HG02885 (cell line): Measurements from ENCODE around the gene TRAP1.

Source experiments
- ATAC-seq: cut with Tn5 transposase; IDR thresholded peaks from one replicate; pipeline ENCODE4 v1.9.1; 2021; ENCODE audit warnings: mild to moderate bottlenecking; ENCODE audit not compliant: unreplicated experiment, poor library complexity

Gene TRAP1

DNA sequence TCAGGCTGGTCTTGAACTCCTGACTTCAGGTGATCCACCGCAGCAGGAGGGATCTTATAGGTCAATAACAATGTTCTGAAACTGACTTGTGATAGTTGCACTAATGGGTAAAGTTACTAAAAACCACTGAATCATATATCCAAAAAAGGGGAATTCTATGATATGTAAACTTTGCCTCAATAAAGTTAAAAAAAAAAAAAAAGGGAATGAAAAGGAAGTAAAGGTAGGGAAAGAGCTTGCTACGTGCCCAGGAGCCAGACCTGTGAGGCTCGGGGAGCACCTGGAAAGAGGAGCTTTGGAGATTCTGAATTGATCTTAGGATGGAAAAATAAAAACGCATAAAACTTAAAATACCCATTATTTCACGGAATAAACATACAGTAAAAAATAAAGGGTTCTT lies 20.8 kb upstream of the TRAP1 start:
- no peak for ATAC-seq

DNA sequence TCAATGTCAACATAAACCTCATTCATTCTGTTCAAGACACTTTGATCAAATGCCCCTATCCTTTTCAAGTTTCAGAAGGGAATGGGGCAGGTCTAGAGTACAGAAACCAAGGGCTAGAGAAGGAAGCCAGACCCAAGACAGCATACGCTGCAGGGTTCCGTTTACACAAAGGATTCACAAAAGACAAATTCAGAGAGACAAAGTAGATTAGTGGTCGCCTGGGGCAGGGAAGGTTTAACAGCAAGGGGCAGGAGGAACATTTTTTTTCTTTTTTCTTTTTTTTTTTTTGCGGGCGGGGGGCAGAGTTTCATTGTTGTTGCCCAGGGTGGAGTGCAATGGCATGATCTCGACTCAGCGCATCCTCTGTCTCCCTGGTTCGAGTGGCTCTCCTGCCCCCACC lies 19.9 kb upstream of the TRAP1 start:
- no peak for ATAC-seq

DNA sequence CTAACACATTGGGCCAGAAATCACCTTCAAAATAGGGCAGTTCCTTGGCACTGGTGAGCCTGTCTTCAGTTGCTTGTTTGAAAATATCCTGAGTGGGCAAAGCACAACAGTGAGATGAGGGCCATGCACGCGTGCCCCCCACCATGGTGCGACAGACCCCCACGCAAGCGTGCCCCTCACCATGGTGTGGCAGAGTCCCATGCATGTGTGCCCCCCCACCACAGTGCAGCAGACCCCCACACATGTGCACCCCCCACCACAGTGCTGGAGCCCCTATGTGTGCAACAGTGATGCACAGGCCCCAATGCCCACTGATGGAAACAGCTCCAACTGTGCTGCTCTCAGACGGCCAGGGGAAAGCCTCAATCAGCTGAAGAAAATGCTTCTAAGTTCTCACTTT lies 18.8 kb upstream of the TRAP1 start:
- no peak for ATAC-seq

DNA sequence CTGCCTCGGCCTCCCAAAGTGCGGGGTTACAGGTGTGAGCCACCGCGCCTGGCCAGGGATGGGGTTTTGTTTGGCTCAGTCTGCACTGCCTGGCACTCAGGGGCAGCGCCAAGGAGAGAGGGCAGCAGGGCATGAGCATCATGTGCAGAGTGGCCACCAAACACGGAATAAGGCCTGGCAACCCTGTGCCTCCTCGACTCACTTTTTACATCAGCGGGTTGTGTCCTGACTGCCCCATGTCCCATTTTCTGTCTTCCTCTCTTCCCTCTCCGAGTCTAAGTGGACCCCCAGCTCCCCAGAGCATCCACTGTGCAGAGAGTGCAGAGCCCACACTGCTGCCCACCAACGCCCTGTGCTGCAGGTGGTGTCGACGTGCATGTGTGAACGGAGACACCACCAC lies 18.2 kb upstream of the TRAP1 start:
- ATAC-seq: no peak

DNA sequence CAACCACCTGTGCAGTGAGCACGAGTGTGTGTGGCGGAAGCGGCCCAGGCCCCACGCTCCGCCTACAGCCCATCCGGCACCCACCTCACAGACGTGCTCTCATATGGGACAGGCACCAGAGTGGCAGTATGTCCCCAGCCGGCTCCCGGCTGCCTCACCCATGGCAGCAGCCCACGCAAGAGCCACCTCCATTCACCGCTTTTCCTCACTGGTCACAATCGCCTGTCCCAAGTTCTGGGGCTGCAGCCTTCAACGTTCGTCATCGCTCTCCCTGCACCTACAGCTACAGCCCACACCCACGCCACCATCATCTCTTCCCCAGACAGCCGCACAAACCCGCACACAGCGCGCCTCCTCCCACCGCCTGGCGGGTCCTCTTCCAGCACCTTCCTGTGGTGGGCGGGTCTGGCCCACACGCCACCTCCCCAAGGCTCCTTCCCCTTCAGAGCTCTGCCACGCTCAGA lies 17.5 kb upstream of the TRAP1 start:
- ATAC-seq: no peak

DNA sequence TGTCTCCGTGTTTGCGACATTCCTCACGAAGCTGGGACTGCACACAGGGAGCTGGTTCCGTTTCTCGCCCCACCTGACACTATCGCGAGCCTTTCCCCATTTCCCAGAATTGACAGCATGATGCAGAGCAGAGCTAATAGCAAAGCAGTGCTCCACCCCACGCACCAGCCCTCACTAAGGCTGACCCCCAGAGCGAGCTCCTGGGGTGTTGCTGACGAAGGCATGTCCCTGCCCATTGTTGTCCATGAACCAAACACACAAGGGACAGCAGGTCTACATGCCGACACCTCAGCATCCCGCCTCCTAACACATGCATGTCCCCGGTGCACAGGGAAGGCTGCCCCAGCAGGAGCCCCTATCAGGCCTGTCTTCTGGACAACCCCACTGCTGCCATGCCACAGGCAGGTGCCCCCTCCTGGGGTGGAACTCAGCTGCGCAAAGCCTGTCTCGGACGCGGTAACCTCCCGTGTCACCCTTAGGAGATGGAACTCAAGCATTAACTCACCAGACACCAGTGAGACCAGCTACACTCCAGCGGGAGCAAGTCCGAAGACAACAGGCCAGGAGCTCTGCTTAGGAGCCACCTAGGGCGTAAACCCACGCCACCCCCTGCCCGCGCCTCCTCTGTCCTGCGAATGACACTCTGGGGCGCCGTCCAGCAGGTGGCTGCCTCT lies 16.9 kb upstream of the TRAP1 start:
- no peak for ATAC-seq

DNA sequence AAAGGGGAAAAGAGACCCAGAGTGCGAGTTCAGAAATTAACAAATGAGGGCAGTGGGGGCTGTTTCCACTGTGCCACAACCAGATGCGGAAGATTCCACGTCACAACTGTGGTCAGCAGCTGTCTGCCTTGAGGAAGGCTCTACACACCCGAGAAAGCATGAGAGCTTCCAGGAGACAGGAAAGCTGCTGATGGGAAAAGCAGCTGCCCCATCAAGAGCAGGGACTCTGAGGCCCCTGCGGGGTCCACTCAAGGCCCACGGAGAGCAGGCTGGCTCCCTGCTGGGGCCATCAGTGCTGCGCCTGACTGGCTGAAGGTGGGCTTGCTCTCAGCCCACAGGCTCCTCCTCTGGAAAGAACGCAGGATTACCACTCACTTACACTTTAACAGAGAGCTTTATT lies 14.8 kb upstream of the TRAP1 start:
- ATAC-seq: no peak

DNA sequence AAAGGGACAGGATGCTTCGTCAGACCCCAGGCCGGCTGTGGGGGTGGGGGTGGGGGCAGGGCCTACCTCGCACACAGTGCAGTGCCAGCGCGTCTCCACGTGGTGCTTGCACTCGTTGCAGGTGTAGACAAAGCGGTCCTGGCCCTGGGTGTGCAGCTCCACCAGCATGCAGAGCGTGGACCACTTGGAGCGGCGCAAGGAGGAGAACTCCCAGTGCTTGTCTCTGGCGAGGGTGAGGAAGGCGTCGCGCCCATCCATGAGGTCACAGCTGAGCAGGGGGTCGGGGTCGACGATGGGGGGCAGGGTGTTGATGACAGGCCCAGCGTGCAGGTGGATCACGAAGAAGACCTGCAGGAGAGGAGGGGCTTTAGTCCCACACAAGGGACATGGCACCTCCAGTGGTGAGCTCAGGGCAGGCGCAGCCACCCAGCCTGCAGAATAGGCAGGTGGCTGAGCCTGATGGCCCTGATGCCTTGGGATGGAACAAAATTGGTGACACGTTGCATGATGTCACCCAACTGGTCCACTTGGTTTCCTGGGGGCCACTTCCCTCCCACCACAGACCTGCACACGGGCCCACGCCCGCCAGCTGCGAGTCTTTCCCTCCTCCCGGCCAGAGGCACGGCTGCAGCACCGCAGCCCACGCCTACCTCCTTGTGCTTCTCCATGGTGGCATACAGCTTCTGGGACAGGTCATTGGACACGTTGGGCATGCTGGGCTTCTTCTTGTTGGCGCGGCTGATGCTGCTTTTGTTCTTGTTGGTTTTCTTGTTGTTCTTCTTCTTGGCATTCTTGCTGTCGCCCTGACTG lies 14.0 kb upstream of the TRAP1 start:
- no peak for ATAC-seq

DNA sequence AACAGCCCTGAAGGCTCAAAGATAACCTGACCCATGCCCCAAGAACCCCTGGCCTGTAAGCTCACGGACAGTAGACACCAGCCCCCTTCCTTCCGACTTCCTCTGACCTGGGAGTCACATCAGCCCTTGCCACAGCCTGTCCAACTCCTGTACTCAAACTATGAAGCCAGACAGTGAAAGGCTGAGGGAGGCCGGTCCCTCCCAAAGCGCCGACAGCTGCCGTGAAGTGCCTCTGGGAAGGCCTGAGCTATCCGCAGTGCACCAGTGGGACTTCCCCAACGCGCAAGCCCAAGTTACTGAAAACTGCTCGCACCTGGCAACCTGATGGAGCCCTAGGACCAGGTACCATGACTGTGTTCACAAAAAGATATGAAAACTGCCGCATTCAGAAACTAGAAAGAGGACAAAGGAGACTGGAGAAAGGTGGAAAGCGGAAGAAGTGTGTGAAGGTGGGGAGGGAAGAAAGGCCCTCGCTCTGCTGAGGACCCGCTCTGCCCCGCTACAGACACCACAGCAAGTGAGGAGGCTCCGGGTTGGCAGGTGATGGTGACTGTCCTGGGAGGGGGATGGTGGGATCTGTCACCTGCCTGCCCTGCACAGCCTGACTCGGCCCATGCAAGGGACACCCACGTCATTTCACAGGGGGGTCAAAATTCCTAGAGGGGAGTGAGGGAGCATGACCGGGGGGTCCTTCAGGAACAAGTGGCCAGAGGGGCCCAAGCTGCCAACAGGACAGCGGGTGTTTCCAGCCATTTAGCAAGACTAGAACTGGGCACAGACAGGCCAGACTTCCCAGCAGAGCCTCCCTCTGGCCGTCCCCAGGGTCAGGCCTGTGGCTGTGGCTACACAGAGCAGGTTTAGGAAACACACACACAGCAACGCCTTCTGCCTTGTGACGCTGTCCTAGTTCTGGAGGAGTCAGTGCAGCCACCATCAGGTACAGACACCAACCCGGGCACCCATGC lies 13.1 kb upstream of the TRAP1 start:
- ATAC-seq: no peak

DNA sequence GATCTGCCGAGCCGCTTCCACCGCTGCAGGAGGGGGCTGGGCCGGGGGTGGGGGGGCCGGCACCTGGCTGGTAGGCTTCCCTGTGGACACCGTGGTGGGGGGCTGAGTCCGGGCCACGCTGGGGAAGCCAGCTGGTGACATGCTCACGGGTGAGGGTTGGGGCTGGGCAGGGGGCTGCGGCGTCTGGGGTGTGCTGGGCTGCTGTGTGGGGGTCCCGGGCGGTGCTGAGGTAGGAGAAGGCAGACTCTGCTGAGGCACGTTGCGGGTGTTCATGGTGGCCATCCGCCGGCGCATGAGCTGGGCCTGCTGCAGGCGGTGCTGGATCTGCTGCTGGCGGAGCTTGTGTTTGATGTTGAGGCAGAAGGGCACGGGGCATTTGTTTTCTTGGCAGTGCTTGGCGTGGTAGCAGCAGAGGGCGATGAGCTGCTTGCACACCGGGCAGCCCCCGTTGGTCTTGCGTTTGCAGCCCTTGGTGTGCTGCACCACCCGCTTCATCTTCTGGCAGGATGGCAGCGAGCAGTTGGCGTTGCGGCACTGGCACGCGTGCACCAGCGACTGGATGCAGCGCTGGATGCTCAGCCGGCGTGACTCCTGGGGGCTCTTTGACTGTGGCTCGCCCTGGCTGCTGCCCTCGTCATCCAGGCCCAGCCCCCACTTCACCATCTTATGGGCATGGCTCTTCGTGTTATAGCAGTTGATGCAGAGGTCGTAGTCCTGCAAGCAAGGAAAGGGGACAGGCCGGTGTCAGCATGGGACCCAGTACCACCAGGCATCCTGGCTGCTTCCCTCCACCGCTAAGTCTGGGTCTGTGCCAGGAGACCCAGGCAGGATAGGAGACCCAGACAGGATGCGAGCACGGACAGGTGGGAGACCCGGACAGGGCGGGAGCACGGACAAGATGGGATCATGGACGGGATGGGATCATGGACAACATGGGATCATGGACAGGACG lies 12.1 kb upstream of the TRAP1 start:
- ATAC-seq: no peak

DNA sequence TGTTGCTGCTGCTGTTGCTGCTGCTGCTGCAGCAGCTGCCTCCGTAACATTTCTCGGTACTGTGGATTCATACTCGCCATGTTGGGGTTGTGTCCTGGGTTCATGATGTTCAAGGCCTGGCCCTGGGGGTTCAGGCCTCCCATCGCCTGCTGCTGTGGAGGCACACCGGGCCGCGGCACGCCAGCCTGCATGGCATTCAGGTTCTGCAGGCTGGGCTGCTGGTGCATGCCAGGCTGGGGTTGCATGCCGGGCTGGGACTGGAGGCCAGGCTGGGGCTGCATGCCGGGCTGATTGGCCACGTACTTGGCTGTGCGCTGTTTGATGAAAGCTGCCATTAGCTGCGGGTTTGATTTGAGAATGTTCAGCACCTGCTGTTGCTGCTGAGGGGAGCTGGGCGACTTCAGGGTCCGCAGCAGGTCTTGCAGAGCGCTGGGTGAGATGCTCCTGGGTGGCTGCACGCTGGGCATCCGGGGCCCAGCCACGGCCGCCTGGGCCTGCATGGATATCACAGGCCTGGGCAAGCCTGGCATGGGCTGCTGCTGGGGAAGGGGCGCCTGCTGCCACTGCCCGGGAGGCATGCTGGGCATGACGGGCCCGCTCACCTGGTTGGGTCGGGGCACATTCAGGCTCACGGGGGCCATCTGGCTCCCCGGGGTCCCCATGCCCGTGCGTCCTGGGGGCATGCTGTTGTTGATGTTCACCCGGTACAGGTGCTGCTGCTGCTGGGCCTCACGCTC lies 11.3 kb upstream of the TRAP1 start:
- no peak for ATAC-seq

DNA sequence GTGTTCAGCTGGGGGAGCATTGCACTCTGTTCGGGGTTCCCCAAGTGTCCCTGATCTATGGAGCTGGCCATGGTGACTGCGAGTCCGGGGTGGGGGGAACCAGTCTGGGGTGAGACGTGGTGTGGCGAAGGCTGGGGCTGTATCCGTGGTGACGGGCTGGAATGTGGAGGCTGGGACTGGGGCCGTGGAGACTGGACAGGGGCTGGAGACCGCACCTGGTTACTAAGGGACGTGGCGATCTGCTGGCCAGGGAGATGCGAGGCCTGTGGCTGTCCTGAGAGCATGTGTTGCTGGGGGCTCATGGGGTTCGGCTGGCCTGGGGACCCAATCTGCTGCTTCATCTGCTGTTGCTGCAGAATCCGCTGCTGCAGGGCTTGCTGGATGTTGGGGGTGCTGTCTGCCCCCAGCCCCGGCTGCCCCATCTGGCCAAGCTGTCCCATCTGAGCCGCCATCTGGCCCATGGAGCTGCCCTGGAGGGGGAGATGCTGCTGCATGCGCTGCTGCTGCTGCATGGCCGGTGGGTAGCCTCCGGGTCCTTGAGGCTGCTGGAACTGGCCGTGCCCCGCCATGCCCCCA lies 10.6 kb upstream of the TRAP1 start:
- no peak for ATAC-seq

DNA sequence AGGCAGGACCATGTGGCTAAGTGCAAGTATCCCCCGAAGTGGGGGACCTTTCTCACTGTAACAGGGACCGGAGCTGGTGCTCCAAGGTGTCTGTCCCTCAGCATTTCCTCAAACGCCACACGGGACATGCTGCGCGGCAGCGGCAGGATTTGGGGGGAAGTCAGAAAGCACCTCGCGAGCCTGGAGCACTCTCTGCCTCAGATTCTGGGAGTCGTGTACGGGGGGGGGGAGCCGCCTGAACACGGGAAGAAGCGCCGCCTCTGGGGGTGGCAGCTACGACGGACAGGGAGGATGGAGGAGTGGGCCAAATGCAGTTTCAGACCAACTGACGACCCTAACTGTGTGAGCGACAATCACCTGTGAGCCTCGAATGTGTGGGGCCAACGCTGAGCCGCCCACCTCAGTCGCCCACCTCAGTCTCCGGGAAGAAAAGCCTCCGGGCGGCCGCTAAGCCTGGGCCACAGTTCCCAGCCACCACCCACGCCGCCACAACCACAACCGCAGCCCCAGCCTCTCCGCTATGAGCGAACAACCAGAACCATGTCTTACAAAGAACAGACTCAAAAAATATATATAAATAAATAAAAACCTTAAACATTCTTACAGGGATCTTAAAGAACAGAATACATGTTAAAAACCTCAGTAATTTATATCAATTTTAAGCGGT lies 8.8 kb upstream of the TRAP1 start:
- ATAC-seq: no peak

DNA sequence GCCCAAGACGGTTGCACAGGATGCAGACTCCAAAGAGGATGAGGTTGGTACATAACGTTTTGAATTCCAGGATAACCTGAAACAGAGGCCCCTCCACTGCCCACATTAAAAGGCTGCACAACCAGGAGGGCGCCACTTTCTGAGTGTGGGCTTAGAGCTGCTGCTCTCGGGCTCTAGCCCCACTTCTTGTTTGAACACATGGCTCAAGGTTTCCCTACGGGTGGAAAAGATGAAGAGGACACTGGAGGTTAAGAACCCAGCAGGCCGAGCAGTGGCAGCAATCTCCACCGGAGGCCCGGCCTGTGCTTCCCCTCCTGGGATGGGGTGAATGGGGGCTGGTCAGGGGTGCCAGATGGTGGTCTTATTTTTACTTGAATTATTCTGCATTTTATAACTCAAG lies 8.0 kb upstream of the TRAP1 start:
- no peak for ATAC-seq

DNA sequence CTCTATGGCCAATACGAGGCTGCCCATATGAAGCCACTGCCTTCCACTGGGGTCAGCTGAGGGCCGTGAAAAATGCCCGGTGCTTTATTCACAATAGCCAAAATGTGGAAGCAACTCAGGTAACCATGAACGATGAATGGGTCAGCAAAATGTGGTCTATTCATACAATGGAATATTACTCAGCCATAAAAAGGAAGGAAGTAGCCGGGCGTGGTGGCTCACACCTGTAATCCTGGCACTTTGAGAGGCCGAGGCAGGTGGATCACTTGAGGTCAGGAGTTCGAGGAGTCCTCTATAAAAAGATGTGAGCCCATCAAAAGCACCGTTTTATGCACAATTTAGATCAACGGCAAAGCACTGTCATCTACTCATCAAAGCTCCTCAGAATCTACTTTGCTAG lies 5.2 kb upstream of the TRAP1 start:
- ATAC-seq: no peak

DNA sequence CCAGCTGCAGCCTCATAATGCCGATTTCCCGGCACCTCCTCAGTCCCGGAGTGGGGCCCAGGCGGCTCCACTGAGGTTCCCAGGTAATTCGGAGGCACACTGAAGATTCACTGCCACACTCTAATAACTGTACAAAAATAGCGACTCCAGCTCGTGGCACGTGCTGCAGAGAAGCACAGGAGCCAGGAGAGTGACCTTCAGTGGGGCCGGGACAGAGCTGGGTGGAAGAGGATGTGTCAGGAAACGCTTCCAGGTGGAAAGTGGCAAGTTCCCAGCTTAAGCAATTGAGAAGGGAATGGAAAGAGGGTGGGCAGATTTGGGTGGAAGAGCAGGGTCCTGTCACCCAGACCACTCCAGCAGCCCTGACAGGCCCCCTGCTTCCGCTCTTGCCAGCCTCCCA lies 3.1 kb upstream of the TRAP1 start:
- no peak for ATAC-seq

DNA sequence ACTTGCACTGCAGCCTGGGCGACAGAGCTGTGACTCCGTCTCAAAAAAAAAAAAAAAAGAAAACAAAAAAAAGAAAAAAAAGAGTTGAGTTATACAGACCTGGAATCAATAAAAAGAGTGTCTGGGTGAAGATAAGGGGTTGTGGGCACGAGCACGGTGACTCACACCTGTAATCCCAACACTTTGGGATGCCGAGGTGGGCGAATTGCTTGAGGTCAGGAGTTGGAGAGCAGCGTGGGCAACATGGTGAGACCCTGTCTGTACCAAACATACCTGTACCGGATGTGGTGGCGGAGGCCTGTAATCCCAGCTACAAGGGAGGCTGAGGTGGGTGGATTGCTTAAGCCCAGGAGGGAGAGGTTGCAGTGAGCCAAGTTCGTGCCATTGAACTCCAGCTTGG lies 1.3 kb upstream of the TRAP1 start:
- no peak for ATAC-seq

DNA sequence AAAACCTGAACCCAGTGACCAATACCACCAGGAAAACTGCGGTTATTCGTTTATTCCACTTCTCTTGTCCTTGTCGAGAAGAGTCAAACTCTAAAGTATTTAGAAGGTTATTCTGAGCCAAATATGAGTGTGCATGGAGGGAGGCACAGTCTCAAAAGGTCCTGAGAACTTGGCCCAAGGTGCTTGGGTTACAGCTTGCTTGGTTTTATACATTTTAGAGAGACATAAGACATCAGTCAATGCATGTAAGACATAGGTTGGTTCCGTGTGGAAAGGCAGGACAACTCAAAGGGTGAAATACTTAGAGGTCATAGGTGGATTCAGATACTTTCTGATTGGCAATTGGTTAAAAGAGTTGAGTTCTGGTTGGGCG lies 681 bp upstream of the TRAP1 start:
- no peak for ATAC-seq
